Endothelial cell of umbilical vein (primary cell): ENCODE results near the gene FAM78A. TPM values are rescaled to one million over a fixed set of nuclear protein-coding genes. Genes with fewer than 3 reads are reported as not detected.

Experiments used
- BruUV-seq: library from RNA; stranded (reverse); fragments of 400-500 nt; replicated peaks from 2 replicates; lab custom pipeline; 2021; lab: Mats Ljungman, UMichigan
- CTCF ChIA-PET: fragments of 300-600, 350-600 bp; sonication (Branson Sonifier 250); formaldehyde crosslinking; loops from one replicate; lab custom pipeline; 2021; ENCODE audit warnings: antibody characterized with exemption, inconsistent platforms; lab: Charles Lee
- POLR2A ChIA-PET: fragments of 300-600, 350-600 bp; sonication (Branson Sonifier 250); formaldehyde crosslinking; loops from one replicate; lab custom pipeline; 2021; ENCODE audit warnings: antibody characterized with exemption, inconsistent platforms; lab: Charles Lee
- DNase-seq: peaks from one replicate; pipeline ENCODE4 v3.0.0-alpha.2; 2011; ENCODE audit warnings: low read depth, low spot score
- FAIRE-seq: peaks from 2 replicates; lab custom pipeline; 2011; peaks lifted over from hg19 to GRCh38; lab: Jason Lieb, UNC
- H2AFZ ChIP-seq: 2 replicates; pipeline ENCODE4 v1.6.0; 2012; ENCODE audit warnings: low read depth, low read length, control low read depth, inconsistent platforms
- H3K27ac ChIP-seq: 2 replicates; pipeline ENCODE4 v1.5.1; 2011; ENCODE audit warnings: low read depth, mild to moderate bottlenecking, control low read depth, low read length, moderate library complexity; ENCODE audit not compliant: insufficient read depth
- H3K27me3 ChIP-seq, 2 experiments: 2 replicates each; pipeline versions ENCODE4 v1.6.0 to v1.6.1; 2011; ENCODE audit warnings: low read length in 2 of 2, mixed read lengths in 1 of 2; ENCODE audit not compliant: control insufficient read depth in 2 of 2, insufficient read depth in 2 of 2
- H3K36me3 ChIP-seq, 2 experiments: 2 replicates in 1 of 2; 3 replicates in 1 of 2; pipeline ENCODE4 v1.5.1; 2011; ENCODE audit warnings: low read length in 2 of 2, mild to moderate bottlenecking in 1 of 2, moderate library complexity in 1 of 2; ENCODE audit not compliant: control insufficient read depth in 2 of 2, insufficient read depth in 2 of 2; ENCODE audit errors: extremely low read depth in 1 of 2
- H3K4me1 ChIP-seq: 3 replicates; pipeline ENCODE4 v1.5.1; 2011; ENCODE audit warnings: mild to moderate bottlenecking, low read length; ENCODE audit not compliant: control insufficient read depth, insufficient read depth; ENCODE audit errors: extremely low read depth
- H3K4me2 ChIP-seq: 2 replicates; pipeline ENCODE4 v1.6.1; 2011; ENCODE audit warnings: low read length, control low read depth, mixed read lengths; ENCODE audit not compliant: insufficient read depth
- H3K4me3 ChIP-seq, 3 experiments: fragments of 200-600 bp in 1 of 3; sonication (generic), shearing (Covaris generic) in 1 of 3; replicated peaks in 1 of 3; 2 replicates each; pipeline ENCODE4 v1.5.1; 2011 to 2016; ENCODE audit warnings: control low read depth in 3 of 3, low read length in 3 of 3, mild to moderate bottlenecking in 2 of 3, inconsistent platforms in 1 of 3, low read depth in 1 of 3, moderate library complexity in 1 of 3; ENCODE audit not compliant: insufficient read depth in 1 of 3
- H3K79me2 ChIP-seq: 2 replicates; pipeline ENCODE4 v1.6.0; 2012; ENCODE audit warnings: low read length, inconsistent platforms; ENCODE audit not compliant: control insufficient read depth, insufficient read depth
- H3K9ac ChIP-seq: replicated peaks from 2 replicates; pipeline ENCODE3; 2011; ENCODE audit warnings: low read length, control low read depth; ENCODE audit not compliant: insufficient read depth; ENCODE audit errors: extremely low read depth
- H3K9me1 ChIP-seq: replicated peaks from 3 replicates; pipeline ENCODE4 v1.6.0; 2011; ENCODE audit warnings: mild to moderate bottlenecking, low read length; ENCODE audit not compliant: control insufficient read depth, insufficient read depth; ENCODE audit errors: extremely low read depth
- H3K9me3 ChIP-seq: replicated peaks from 2 replicates; pipeline ENCODE4 v1.5.1; 2012; ENCODE audit warnings: low read length, inconsistent platforms; ENCODE audit not compliant: control insufficient read depth, insufficient read depth
- H4K20me1 ChIP-seq: replicated peaks from 2 replicates; pipeline ENCODE3; 2011; ENCODE audit warnings: mild to moderate bottlenecking, low read length; ENCODE audit not compliant: control insufficient read depth, insufficient read depth; ENCODE audit errors: extremely low read depth
- EZH2 ChIP-seq: IDR thresholded peaks from 2 replicates; pipeline ENCODE4 v1.6.1; 2012; ENCODE audit warnings: borderline replicate concordance, low read depth, mild to moderate bottlenecking, moderate library complexity, low read length, inconsistent platforms; ENCODE audit not compliant: severe bottlenecking
- FOS ChIP-seq: IDR thresholded peaks from 2 replicates; pipeline ENCODE4 v1.6.1; 2011; ENCODE audit warnings: mild to moderate bottlenecking, low read length, moderate library complexity, borderline replicate concordance; ENCODE audit not compliant: insufficient read depth
- GATA2 ChIP-seq: IDR thresholded peaks from 2 replicates; pipeline ENCODE4 v1.7.0; 2011; ENCODE audit warnings: low read depth, mild to moderate bottlenecking, moderate library complexity, mixed read lengths, low read length; ENCODE audit not compliant: insufficient read length, insufficient read depth
- JUN ChIP-seq: IDR thresholded peaks from 2 replicates; pipeline ENCODE4 v1.6.1; 2011; ENCODE audit warnings: borderline replicate concordance, low read depth; ENCODE audit not compliant: insufficient read length, insufficient read depth
- MYC ChIP-seq: IDR thresholded peaks from one replicate; pipeline ENCODE4 v1.6.1; 2011; ENCODE audit warnings: mild to moderate bottlenecking, low read depth, low read length
- POLR2A ChIP-seq: IDR thresholded peaks from 2 replicates; pipeline ENCODE4 v1.6.1; 2012; ENCODE audit warnings: low read depth, mild to moderate bottlenecking, control low read depth, low read length
- POLR2AphosphoS5 ChIP-seq: IDR thresholded peaks from 2 replicates; pipeline ENCODE4 v1.6.1; 2012; ENCODE audit warnings: low read depth, mild to moderate bottlenecking, control low read depth, low read length, moderate library complexity; ENCODE audit not compliant: insufficient read depth
- dilution Hi-C: fragments of 300-500 bp; cut with MboI; formaldehyde crosslinking; loops from one replicate; pipeline ENCODE4 v1.15.0; 2019; ENCODE audit warnings: low sequenced_read_pairs; ENCODE audit not compliant: extremely low pct_ligation_motif_present
- intact Hi-C: fragments of 100-400 bp; cut with micrococcal nuclease; formaldehyde crosslinking; loops from one replicate; pipeline ENCODE4 v1.10.0; 2022
- polyA plus RNA-seq, 4 experiments: library from polyadenylated mRNA; depleted of rRNA in 3 of 4; stranded (reverse) in 3 of 4; unstranded in 1 of 4; fragments of >200 nt; gene quantifications; 2 replicates each; pipeline versions ENCODE4 v1.2.1 to v1.2.3, GENCODE V29; 2011 to 2012; ENCODE audit warnings: missing spikeins in 1 of 4
- total RNA-seq: library from RNA; stranded (reverse); gene quantifications from 2 replicates; pipeline ENCODE4 v1.2.3, GENCODE V29; 2021
- TF ChIP-seq, protein P1 (sequence below), 2 donors: IDR thresholded peaks; 1 replicate in 1 of 2; 2 replicates in 1 of 2; pipeline ENCODE4 v1.5.1; 2011; ENCODE audit warnings: low read length in 2 of 2, mild to moderate bottlenecking in 2 of 2, moderate library complexity in 2 of 2, control low read depth in 1 of 2, inconsistent platforms in 1 of 2, low read depth in 1 of 2; ENCODE audit not compliant: insufficient read depth in 1 of 2; ENCODE audit errors: extremely low read depth in 1 of 2
- TF ChIP-seq, protein P2 (sequence below): IDR thresholded peaks from 2 replicates; pipeline ENCODE4 v1.6.1; 2011; ENCODE audit not compliant: insufficient read depth, insufficient read length

FAM78A gene
- total and polyA plus RNA-seq, 2 donors (not counting 3 experiments of a cell fraction or from before 2014, with no cell fraction given): 34.0 to 37.4 TPM

DNA sequence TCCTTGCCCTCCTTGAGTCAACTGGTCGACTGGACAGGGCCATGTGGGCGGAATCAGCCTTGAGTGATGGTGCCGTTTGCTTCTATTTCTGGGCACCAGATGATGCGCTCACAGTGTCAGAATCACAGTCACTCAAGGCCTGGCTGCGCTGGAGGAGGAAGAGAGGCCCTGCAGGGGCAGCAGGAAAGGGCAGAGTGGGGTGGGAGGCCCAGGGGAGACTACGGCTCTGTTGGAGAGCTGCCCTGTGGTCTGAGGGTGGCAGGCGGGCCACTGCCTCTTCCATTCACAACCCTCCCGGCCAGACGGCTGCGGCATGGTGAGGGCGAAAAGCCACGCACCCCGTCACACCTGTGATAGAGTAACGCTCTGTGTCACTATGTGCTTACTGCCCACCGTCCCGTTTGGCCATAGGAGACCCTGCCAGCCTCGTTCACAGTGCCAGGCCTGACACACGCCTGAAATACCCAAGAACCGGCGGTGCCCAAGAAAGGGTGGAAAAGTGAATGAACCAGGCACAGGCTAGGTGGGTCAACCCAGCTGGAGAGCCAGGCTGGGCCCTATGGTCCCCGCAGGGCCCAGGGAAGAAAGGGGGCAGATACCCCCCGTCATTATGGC is 23.1 kb upstream of the FAM78A start:
- TF ChIP-seq POLR2A: no peak
- no peak for TF ChIP-seq FOS
- TF ChIP-seq GATA2: no peak
- Histone ChIP-seq H3K9ac (no peak overlapping the region), H2AFZ (no peak overlapping the region), H3K4me2 (no peak overlapping the region), H3K9me1 (no peaks in the 10 kb centered on the region), H3K79me2 (no peaks in the 10 kb centered on the region), H4K20me1 (no peaks in the 10 kb centered on the region), H3K9me3 (no peaks in the 10 kb centered on the region), H3K4me1 (no peaks in the 10 kb centered on the region), H3K27me3 (no peaks in the 10 kb centered on the region), H3K27ac (no peak overlapping the region), H3K36me3 (no peaks in the 10 kb centered on the region), H3K4me3 (no peak overlapping the region)
- POLR2A ChIA-PET: no interaction called here
- FAIRE-seq (no peak), DNase-seq (no peak)
- BruUV-seq: no TSS peak
- CTCF ChIA-PET: interaction anchor here (1.3 to 1.7 kb wide), 2 partner anchors 10 to 37 kb away, joined by 4 read pairs; partner anchors contain the start of gene PLPP7
- dilution Hi-C loops: no loop called here
- intact Hi-C loops: no loop called here

GRCh38 chr9:131298816-131299215 is 22.5 kb upstream of the FAM78A start:
- no peaks in the 10 kb centered on the region for H3K27me3 ChIP-seq
- no peak overlapping the region for H3K4me3 ChIP-seq
- no peak for DNase-seq
- no peak overlapping the region for H3K27ac ChIP-seq
- CTCF ChIA-PET: interaction anchor here (1.7 kb wide), 1 partner anchor 38 kb away, joined by 4 read pairs; no protein-coding TSS in a partner anchor
- H3K36me3 ChIP-seq: no peaks in the 10 kb centered on the region
- POLR2A ChIA-PET: no interaction called here
- dilution Hi-C loops: no loop called here
- no peaks in the 10 kb centered on the region for H3K79me2 ChIP-seq
- intact Hi-C loops: no loop called here
- H2AFZ ChIP-seq: no peak overlapping the region
- H3K4me2 ChIP-seq: no peak overlapping the region
- FAIRE-seq: no peak
- no peaks in the 10 kb centered on the region for H4K20me1 ChIP-seq
- no peaks in the 10 kb centered on the region for H3K4me1 ChIP-seq
- no peak for TF ChIP-seq GATA2
- TF ChIP-seq, protein P1, sequence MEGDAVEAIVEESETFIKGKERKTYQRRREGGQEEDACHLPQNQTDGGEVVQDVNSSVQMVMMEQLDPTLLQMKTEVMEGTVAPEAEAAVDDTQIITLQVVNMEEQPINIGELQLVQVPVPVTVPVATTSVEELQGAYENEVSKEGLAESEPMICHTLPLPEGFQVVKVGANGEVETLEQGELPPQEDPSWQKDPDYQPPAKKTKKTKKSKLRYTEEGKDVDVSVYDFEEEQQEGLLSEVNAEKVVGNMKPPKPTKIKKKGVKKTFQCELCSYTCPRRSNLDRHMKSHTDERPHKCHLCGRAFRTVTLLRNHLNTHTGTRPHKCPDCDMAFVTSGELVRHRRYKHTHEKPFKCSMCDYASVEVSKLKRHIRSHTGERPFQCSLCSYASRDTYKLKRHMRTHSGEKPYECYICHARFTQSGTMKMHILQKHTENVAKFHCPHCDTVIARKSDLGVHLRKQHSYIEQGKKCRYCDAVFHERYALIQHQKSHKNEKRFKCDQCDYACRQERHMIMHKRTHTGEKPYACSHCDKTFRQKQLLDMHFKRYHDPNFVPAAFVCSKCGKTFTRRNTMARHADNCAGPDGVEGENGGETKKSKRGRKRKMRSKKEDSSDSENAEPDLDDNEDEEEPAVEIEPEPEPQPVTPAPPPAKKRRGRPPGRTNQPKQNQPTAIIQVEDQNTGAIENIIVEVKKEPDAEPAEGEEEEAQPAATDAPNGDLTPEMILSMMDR (IDR thresholded peaks at IDR 0.05; ENCODE audit: extremely low read depth in 1 of 2, insufficient read depth in 1 of 2, low read depth in 1 of 2, low read length in 2 of 2): no peak
- no peak for TF ChIP-seq JUN
- TF ChIP-seq, protein P2, sequence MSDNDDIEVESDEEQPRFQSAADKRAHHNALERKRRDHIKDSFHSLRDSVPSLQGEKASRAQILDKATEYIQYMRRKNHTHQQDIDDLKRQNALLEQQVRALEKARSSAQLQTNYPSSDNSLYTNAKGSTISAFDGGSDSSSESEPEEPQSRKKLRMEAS: no peak
- TF ChIP-seq FOS: no peak
- no peak for TF ChIP-seq MYC
- TF ChIP-seq EZH2: no peak
- TF ChIP-seq POLR2A: no peak
- no peak for TF ChIP-seq POLR2AphosphoS5
- no peaks in the 10 kb centered on the region for H3K9me1 ChIP-seq
- no peaks in the 10 kb centered on the region for H3K9me3 ChIP-seq
- H3K9ac ChIP-seq: no peak overlapping the region
- no TSS peak for BruUV-seq
